HepG2 (cell line): Measurements from ENCODE around the gene CXCR5. TPM values are rescaled to one million over a fixed set of nuclear protein-coding genes. Genes with fewer than 3 reads are reported as not detected.

Experiments used
- ADNP ChIP-seq: sonication (generic); formaldehyde crosslinking; IDR thresholded peaks from 2 replicates; pipeline ENCODE4 v1.4.0; 2020; ENCODE audit warnings: missing genetic modification reagents
- AKAP8 ChIP-seq: sonication (generic); formaldehyde crosslinking; IDR thresholded peaks from 2 replicates; pipeline ENCODE4 v1.5.1; 2020; ENCODE audit warnings: mild to moderate bottlenecking, missing genetic modification reagents
- ETV5 ChIP-seq: IDR thresholded peaks from 2 replicates; pipeline ENCODE4 v1.6.1; 2018; ENCODE audit warnings: missing biosample characterization, missing genetic modification reagents, inconsistent platforms, borderline replicate concordance
- HIVEP1 ChIP-seq: sonication (generic); formaldehyde crosslinking; IDR thresholded peaks from 2 replicates; pipeline ENCODE4 v1.4.0; 2020; ENCODE audit warnings: mild to moderate bottlenecking, missing genetic modification reagents
- HNF1B ChIP-seq: sonication (generic); formaldehyde crosslinking; IDR thresholded peaks from 2 replicates; pipeline ENCODE4 v1.5.1; 2020; ENCODE audit warnings: mild to moderate bottlenecking, moderate library complexity, missing genetic modification reagents
- KDM3A ChIP-seq: IDR thresholded peaks from 2 replicates; pipeline ENCODE4 v1.6.1; 2018; ENCODE audit warnings: low read depth, missing compliant biosample characterization
- PPARG ChIP-seq: conservative IDR thresholded peaks from 2 replicates; pipeline ENCODE4 v1.6.1; 2016; ENCODE audit warnings: missing biosample characterization, missing genetic modification reagents
- SNRNP70 ChIP-seq: fragments of 200-400 bp; formaldehyde crosslinking; IDR thresholded peaks from 2 replicates; pipeline ENCODE4 v1.6.1; 2017; ENCODE audit warnings: mild to moderate bottlenecking, low read depth, low read length, moderate library complexity
- ZNF180 ChIP-seq: sonication (generic); formaldehyde crosslinking; IDR thresholded peaks from 2 replicates; pipeline ENCODE4 v1.4.0; 2020; ENCODE audit warnings: low read depth, missing genetic modification reagents, borderline replicate concordance
- ZNF383 ChIP-seq: sonication (generic); formaldehyde crosslinking; IDR thresholded peaks from 2 replicates; pipeline ENCODE4 v1.4.0; 2020; ENCODE audit warnings: missing genetic modification reagents, mild to moderate bottlenecking, borderline replicate concordance
- ZNF460 ChIP-seq: sonication (generic); formaldehyde crosslinking; IDR thresholded peaks from 2 replicates; pipeline ENCODE4 v1.5.1; 2020; ENCODE audit warnings: missing genetic modification reagents, mild to moderate bottlenecking, borderline replicate concordance
- polyA plus RNA-seq, 8 experiments: library from polyadenylated mRNA; depleted of rRNA in 3 of 8; stranded (reverse) in 7 of 8; unstranded in 1 of 8; fragments of >200 nt; fragmentation: Illumina TruSeq in 4 of 8; extraction: Trizol in 4 of 8; gene quantifications; 2 replicates each; pipeline versions ENCODE4 v1.2.1 to v1.2.3, GENCODE V29; 2011 to 2016; ENCODE audit warnings: low read depth in 4 of 8, missing spikeins in 1 of 8, mixed read lengths in 1 of 8; ENCODE audit not compliant: insufficient read depth in 1 of 8
- total RNA-seq, 5 experiments: library from RNA; depleted of rRNA; stranded (reverse); fragments of >200 nt; fragmentation: Illumina TruSeq; extraction: Trizol; gene quantifications; 2 replicates each; pipeline ENCODE4 v1.2.3, GENCODE V29; 2016; ENCODE audit warnings: low read depth in 1 of 5
- TF ChIP-seq, protein P1 (sequence below): IDR thresholded peaks from 2 replicates; pipeline ENCODE4 v1.6.1; 2016; ENCODE audit warnings: missing genetic modification reagents, missing compliant biosample characterization
- TF ChIP-seq, protein P2 (sequence below): sonication (generic); formaldehyde crosslinking; IDR thresholded peaks from 2 replicates; pipeline ENCODE4; 2020; ENCODE audit warnings: missing genetic modification reagents, mild to moderate bottlenecking, borderline replicate concordance
- TF ChIP-seq, protein P3 (sequence below): sonication (generic); formaldehyde crosslinking; IDR thresholded peaks from 2 replicates; pipeline ENCODE4 v1.8.1; 2022; ENCODE audit warnings: low read depth, mild to moderate bottlenecking, missing genetic modification reagents
- TF ChIP-seq, protein P4 (sequence below): sonication (generic); formaldehyde crosslinking; conservative IDR thresholded peaks from 2 replicates; pipeline ENCODE4 v1.4.0; 2020; ENCODE audit warnings: missing genetic modification reagents

Gene CXCR5
- total and polyA plus RNA-seq, 2 of the 13 experiments (the other 11 are each of a cell fraction or from before 2014, with no cell fraction given), result not detected

GRCh38 chr11:118911880-118912741 lies 28.4 kb downstream of the CXCR5 start (continued):
- TF ChIP-seq HNF1B (CRISPR knock-in tag) (0 out of 2 replicates have a peak, but pooled peaks have one; percentile 31), ADNP (CRISPR knock-in tag) (no peak), HIVEP1 (0 out of 2 replicates have a peak, but pooled peaks have one; percentile 1), ZNF460 (CRISPR knock-in tag) (no peak), AKAP8 (peak; percentile 23; the same call in 1 of the 2 replicates), ZNF383 (no peak), ETV5 (CRISPR knock-in tag) (peak; percentile 89), KDM3A (no peak), PPARG (CRISPR knock-in tag) (no peak), ZNF180 (CRISPR knock-in tag) (no peak), SNRNP70 (no peak)
- TF ChIP-seq, protein P1, sequence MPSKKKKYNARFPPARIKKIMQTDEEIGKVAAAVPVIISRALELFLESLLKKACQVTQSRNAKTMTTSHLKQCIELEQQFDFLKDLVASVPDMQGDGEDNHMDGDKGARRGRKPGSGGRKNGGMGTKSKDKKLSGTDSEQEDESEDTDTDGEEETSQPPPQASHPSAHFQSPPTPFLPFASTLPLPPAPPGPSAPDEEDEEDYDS (CRISPR knock-in tag), result no peak
- TF ChIP-seq, protein P2, sequence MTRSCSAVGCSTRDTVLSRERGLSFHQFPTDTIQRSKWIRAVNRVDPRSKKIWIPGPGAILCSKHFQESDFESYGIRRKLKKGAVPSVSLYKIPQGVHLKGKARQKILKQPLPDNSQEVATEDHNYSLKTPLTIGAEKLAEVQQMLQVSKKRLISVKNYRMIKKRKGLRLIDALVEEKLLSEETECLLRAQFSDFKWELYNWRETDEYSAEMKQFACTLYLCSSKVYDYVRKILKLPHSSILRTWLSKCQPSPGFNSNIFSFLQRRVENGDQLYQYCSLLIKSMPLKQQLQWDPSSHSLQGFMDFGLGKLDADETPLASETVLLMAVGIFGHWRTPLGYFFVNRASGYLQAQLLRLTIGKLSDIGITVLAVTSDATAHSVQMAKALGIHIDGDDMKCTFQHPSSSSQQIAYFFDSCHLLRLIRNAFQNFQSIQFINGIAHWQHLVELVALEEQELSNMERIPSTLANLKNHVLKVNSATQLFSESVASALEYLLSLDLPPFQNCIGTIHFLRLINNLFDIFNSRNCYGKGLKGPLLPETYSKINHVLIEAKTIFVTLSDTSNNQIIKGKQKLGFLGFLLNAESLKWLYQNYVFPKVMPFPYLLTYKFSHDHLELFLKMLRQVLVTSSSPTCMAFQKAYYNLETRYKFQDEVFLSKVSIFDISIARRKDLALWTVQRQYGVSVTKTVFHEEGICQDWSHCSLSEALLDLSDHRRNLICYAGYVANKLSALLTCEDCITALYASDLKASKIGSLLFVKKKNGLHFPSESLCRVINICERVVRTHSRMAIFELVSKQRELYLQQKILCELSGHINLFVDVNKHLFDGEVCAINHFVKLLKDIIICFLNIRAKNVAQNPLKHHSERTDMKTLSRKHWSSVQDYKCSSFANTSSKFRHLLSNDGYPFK (CRISPR knock-in tag), result no peak
- TF ChIP-seq, protein P3, sequence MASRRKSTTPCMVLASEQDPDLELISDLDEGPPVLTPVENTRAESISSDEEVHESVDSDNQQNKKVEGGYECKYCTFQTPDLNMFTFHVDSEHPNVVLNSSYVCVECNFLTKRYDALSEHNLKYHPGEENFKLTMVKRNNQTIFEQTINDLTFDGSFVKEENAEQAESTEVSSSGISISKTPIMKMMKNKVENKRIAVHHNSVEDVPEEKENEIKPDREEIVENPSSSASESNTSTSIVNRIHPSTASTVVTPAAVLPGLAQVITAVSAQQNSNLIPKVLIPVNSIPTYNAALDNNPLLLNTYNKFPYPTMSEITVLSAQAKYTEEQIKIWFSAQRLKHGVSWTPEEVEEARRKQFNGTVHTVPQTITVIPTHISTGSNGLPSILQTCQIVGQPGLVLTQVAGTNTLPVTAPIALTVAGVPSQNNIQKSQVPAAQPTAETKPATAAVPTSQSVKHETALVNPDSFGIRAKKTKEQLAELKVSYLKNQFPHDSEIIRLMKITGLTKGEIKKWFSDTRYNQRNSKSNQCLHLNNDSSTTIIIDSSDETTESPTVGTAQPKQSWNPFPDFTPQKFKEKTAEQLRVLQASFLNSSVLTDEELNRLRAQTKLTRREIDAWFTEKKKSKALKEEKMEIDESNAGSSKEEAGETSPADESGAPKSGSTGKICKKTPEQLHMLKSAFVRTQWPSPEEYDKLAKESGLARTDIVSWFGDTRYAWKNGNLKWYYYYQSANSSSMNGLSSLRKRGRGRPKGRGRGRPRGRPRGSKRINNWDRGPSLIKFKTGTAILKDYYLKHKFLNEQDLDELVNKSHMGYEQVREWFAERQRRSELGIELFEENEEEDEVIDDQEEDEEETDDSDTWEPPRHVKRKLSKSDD (CRISPR knock-in tag), result no peak
- TF ChIP-seq, protein P4, sequence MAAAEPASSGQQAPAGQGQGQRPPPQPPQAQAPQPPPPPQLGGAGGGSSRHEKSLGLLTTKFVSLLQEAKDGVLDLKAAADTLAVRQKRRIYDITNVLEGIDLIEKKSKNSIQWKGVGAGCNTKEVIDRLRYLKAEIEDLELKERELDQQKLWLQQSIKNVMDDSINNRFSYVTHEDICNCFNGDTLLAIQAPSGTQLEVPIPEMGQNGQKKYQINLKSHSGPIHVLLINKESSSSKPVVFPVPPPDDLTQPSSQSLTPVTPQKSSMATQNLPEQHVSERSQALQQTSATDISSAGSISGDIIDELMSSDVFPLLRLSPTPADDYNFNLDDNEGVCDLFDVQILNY (CRISPR knock-in tag), result no peak
